K562 treated with DMSO at 1 percent for 24 hours (cell line): ENCODE data around the gene INPP5B. TPM values are rescaled to one million over a fixed set of nuclear protein-coding genes. Genes with fewer than 3 reads are reported as not detected.

Source experiments
- total RNA-seq: library from RNA; unstranded; fragments of 300-600 nt; gene quantifications from 2 replicates; pipeline ENCODE4 v1.2.3, GENCODE V29; 2022; ENCODE audit warnings: low read depth; ENCODE audit not compliant: insufficient read depth

Gene INPP5B
- 21.7 and 22.0 TPM in 2 replicates for total RNA-seq

GRCh38 chr1:37946703-37947360 lies at the start of gene INPP5B:
INPP5B (minus strand) TSS chr1:37947053; CDS start chr1:37946308, 745 bp downstream.

GRCh38 chr1:37859507-37860345 lies 87.1 kb downstream of the INPP5B start, which contains the start of gene MTF1:
MTF1 (minus strand) TSS chr1:37859592; CDS start chr1:37857658, 1,934 bp downstream.

Other genes starting within 250 kb of the INPP5B start
- gene EPHA10, start 181.9 kb downstream of the INPP5B start, total RNA-seq, result not detected in 2 replicates
- 0.86 and 1.2 TPM in 2 replicates for gene MANEAL, start 153.2 kb downstream of the INPP5B start, total RNA-seq
- 113 and 233 TPM in 2 replicates for gene C1orf122, start 139.3 kb downstream of the INPP5B start, total RNA-seq
- 48.8 and 52.4 TPM in 2 replicates for gene YRDC, start 138.8 kb downstream of the INPP5B start, total RNA-seq
- 2.7 and 3.1 TPM in 2 replicates for gene MTF1, start 87.5 kb downstream of the INPP5B start, total RNA-seq
- gene SF3A3, start 43.0 kb upstream of the INPP5B start, total RNA-seq, result 93.9 and 120 TPM in 2 replicates
- 125 and 126 TPM in 2 replicates for gene FHL3, start 58.5 kb upstream of the INPP5B start, total RNA-seq
- gene UTP11, start 65.7 kb upstream of the INPP5B start, total RNA-seq, result 43.6 and 46.5 TPM in 2 replicates
- gene POU3F1, start 99.7 kb upstream of the INPP5B start, total RNA-seq, result 0.43 TPM in 1 of 2 replicates, not detected in the other